Neural progenitor cell (in vitro differentiated cells): ENCODE data around the gene TMEM269.

ENCODE experiments used
- EZH2 ChIP-seq: fragments of 200-600 bp; sonication (generic); IDR thresholded peaks from 2 replicates; pipeline ENCODE4 v1.6.1; 2017; ENCODE audit warnings: antibody characterized with exemption, mild to moderate bottlenecking, moderate library complexity
- EZH2phosphoT487 ChIP-seq: fragments of 200-600 bp; sonication (generic); IDR thresholded peaks from 2 replicates; pipeline ENCODE4 v1.6.1; 2017; ENCODE audit warnings: antibody characterized with exemption
- TF ChIP-seq, protein P1 (sequence below): fragments of 200-600 bp; sonication (generic); IDR thresholded peaks from 2 replicates; pipeline ENCODE4 v1.5.1; 2017; ENCODE audit warnings: antibody characterized with exemption, mild to moderate bottlenecking

DNA sequence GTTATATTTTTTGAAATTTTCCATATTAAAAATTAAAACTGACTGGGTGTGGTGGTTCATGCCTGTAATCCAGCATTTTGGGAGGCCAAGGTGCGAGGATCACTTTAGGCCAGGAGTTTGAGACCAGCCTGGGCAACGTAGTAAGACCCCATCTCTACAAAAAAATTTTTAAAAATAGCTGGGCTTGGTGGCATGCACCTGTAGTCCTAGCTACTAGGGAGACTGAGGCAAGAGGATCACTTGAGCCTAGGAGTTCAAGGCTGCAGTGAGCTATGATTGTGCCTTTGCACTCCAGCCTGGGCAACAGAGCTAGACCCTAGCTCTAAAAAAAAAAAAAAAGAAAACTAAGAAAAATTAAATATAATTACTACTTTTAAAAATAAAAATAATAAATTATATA, 36.9 kb downstream of the TMEM269 start:
- TF ChIP-seq, protein P1, sequence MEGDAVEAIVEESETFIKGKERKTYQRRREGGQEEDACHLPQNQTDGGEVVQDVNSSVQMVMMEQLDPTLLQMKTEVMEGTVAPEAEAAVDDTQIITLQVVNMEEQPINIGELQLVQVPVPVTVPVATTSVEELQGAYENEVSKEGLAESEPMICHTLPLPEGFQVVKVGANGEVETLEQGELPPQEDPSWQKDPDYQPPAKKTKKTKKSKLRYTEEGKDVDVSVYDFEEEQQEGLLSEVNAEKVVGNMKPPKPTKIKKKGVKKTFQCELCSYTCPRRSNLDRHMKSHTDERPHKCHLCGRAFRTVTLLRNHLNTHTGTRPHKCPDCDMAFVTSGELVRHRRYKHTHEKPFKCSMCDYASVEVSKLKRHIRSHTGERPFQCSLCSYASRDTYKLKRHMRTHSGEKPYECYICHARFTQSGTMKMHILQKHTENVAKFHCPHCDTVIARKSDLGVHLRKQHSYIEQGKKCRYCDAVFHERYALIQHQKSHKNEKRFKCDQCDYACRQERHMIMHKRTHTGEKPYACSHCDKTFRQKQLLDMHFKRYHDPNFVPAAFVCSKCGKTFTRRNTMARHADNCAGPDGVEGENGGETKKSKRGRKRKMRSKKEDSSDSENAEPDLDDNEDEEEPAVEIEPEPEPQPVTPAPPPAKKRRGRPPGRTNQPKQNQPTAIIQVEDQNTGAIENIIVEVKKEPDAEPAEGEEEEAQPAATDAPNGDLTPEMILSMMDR, result no peak
- TF ChIP-seq EZH2 (no peak), EZH2phosphoT487 (no peak)
